GM18520 (cell line): ENCODE results near the gene SETD3.
"Not testable (repeated sequence)": the region's sequence is repeated elsewhere in the genome, so short reads cannot be mapped to it uniquely, and the experiment has no call there.

Experiments used
- ATAC-seq: cut with Tn5 transposase; IDR thresholded peaks from one replicate; pipeline ENCODE4 v1.9.1; 2021; ENCODE audit not compliant: unreplicated experiment

SETD3 gene

DNA sequence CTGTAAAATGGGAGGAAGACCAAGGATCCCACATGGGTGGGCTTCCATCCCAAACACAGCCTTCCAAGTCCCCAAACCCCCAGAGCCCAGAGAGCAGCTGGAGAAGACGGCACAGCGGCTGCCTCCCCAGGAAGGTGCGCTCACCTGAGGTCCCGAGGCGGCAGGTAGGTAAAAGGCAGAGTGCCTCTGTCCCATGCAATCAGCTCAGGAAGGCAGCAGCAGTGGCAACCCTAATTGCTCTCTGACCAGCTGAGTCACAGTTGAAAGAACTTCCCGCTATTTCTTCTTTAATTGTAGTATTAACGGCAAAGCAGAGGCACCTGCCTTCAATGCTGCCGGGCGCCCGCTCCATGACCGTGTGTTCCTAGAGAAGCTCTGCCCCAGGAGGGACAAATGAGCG is 117.6 kb downstream of the SETD3 start:
- no peak for ATAC-seq

- no peak for ATAC-seq
Observed at GRCh38 chr14:99361596-99362215, 119.0 kb downstream of the SETD3 start.

- ATAC-seq: no peak
Observed at GRCh38 chr14:99360774-99361595, 119.7 kb downstream of the SETD3 start.

DNA sequence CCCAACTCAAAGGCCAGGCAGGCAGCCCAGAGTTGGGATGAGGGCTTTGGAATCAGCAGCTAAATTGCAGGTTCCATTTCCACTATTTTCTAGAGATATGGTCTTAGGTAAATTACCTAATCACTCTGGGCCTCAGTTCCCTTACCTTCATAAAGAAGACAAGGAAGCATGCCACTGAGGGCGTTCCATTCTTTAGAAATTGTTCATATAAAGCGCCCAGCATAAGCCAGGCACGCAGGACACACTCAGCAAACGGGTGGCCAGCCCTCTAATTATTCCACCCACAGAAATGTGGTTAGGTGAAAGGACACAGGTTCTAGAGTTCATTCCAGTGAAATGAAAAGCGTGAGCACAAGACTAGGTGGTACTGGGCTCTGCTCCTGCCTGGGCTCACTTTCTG is 120.8 kb downstream of the SETD3 start:
- ATAC-seq: no peak

DNA sequence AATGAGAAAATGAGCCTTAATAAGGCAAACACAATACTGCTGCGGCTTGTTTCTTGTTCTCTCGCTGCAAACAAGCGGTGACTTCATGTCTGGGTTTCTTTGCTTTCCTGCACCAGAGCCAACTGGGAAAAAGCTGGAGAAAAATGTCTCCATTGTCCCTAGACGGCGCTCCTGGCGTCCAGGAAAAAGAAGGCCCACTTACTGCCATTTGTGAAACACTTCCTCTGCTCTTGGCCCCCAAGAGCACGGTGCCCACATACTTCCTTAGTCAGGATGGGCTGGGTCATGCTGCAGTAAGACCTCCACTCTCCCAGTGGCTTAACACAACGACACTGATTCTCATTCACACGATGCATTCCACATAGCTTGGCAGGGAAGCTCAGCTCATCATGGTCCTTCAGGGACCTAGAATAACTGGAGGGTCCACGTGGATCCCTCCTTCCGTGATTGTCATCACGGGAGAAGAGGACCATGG is 122.7 kb downstream of the SETD3 start:
- no peak for ATAC-seq

DNA sequence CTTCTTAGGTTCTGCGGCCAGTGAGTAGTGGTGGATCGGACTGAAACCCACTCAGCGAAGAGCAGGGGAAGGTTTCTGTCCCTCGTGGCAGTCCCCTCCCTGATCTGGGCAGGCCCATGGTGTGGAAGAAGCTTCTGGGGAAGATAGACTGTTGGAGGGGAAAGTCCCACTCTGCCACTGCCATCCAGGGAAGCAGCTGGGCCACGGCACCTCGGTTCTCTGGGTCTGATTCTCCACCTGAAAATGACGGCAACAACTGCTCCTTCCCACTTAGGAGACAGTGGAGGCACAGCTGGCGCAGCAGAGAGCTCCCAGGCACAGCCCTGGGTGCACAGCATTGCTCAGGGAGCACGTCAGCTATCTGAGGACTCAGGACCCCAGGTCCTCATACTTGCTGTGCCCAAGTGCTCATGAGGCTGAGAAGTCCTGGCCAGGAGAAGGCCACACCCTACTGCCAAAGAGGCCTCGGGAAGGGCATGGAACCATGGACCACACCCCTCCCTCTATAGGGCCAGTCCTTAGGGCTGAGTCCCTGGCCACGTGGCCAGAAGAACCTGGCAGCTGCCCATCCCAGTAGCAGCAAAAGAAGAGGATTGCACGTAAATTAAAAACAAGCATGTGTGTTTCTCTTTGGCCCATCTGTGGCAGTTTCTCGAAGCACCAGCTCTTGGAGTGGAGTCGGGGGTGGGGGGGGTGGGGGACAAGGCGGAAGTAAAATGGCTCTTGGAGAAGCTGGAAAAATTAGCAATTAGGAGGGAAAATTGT is 123.3 kb downstream of the SETD3 start:
- ATAC-seq: no peak

- ATAC-seq: no peak
Observed at GRCh38 chr14:99356031-99356608, 124.5 kb downstream of the SETD3 start.

DNA sequence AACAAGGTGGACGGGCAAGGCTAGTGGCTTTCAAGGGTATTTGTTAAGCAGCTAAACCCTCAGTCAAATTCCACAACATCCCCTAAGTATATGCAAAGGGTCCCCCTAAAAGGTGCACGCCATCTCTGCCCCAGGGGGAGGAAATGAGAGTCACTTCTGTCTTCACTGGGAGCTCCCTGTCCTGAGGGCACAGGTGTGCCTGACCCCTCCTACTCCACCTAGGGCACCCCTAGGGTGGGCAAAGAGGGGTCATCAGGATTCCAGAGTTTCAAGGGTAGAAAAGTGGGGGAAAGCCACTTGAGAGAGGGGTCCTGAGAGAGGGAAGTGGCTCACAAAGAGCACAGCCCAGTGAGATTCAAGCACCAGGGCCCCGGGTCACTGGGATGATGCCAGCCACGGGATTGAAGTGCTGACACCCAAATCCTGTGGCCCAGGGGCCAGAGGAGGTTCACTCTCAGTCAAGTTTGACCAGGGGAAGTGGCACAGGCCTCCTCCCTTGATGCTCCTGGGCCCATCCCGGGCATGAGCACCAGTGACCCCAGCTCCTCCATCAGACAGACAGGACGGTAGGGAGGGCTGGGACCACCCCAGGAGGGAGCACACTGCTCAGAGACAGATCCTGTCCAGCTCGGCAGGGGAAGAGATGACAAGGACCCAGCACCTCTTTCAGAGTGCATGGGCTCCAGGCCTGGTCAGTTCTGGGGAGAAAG is 126.3 kb downstream of the SETD3 start:
- ATAC-seq: no peak

- no peak for ATAC-seq
Observed at GRCh38 chr14:99352688-99353280, 127.9 kb downstream of the SETD3 start.

- ATAC-seq: no peak
Observed at GRCh38 chr14:99351166-99352007, 129.3 kb downstream of the SETD3 start.

GRCh38 chr14:99350751-99351150 is 129.9 kb downstream of the SETD3 start:
- no peak for ATAC-seq

DNA sequence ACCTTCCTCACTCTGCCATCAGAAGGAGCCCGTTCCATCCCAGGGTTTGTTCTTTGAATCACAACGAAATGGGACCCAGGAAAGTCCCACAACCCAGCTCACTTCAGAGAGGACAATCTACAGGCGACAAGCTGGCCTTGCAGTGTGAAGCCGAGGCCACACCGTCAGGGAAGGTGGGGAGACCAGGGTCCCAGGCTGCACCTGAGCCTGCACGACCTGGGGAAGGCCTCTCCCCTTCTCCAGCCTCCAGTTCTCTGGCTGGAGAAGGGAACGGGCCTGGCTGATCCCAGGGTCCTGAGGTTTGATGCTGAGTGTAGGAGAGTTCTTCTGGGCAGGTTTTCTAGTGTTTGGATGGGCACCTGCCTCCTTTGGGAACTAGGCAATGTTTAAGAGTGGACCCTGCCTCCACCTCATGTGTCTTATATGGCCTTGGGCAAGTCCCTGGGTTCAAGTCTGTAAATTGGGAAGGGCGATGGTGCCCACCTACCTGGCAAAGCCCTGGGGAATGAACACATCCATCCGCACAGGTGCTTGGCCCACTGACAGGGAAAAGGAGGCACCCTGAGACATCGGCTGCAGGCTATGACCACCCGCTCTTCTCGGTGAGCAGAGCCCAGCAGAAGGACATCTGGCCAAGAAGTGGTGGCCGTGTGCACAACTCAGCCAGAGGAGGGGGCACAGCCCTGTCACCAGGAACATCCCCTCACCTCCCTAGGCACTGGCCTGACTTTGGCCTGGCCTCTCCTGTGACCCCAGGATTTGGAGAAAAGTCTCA is 130.8 kb downstream of the SETD3 start:
- ATAC-seq: no peak

DNA sequence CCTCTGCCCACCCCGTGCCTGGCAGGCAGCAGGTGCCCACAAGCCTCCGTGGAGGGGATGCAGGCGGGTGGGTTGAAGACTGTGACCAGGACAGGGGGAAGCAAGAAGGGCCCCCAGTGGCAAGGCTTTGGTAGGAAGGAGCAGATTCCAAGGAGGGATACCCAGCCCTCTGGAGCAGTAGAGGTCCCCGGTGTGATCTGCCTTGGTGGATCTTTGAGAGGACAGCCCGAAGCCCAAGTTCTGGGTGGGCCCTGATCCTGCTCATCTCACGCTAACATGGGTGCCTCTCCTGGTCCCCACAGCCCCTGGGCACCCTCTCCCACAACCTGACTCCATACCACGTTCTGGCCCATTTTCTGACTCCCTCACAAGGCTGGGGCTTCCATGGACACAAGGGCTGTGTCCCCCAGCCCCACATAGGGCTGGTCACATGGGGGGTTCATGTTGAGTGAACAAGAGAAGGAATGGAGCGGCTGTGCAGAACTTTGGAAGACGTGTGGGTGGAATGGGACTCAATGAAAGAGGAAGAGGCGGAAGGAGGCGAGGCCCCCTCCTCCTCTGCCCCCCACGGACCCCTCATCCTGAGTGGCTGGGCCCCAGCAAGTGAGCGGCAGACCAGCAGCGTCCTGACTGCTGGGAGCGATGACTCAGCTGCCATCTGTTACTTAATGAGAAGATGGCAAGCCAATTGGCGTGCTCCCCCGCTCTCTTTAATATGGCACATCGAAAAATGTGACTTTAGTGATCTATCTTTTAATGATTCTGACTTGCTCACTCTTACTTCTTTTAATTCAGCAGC is 131.6 kb downstream of the SETD3 start:
- no peak for ATAC-seq

DNA sequence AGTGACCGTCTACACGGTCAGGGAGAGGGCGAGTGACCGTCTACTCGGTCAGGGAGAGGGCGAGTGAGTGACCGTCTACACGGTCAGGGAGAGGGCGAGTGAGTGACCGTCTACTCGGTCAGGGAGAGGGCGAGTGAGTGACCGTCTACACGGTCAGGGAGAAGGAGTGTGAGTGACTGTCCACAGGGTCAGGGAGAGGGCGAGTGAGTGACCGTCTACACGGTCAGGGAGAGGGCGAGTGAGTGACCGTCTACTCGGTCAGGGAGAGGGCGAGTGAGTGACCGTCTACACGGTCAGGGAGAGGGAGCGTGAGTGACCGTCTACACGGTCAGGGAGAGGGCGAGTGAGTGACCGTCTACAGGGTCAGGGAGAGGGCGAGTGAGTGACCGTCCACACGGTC is 132.4 kb downstream of the SETD3 start:
- not testable (repeated sequence) for ATAC-seq
